ENCODE measurements around the gene GUCA1C.

DNA sequence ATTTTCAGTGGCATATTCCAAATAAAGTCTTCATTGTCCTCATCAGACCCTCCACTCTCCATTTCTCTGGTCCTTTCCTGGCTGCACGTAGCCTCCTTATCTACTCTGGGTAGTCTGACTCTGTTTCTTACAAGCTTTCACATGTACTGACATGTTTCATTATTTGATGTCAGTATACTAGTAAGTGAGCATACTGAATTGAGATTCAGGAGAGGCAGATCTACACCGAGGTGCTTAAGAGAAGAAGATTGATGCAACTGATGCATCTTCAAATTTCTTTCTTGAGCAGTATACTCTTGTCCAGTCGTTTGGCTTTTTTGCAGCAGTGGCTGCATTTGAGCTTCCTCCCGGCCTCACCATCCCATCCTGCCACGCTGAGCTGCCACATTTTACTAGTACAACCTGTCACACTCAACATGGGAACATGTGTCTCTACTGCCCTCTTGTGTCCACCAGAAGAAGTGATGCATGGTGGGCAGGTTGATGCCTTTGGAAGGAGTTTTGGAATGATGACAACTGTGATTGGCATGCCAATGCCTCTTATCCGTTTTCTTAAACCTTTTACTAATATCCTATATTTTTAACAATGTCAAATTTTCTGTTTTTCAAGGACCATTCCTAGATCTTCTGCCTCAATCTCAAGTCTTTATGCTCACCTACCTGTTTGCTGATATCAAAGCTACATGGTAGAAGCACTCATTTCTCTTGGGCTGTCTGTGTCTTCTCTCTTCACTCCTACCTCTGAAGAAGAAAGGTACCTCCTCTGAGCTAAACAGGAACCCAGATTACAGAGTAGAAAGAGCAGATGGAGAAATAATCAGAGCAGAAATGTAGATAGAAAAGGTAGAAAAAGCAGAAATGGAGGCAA is 38.7 kb downstream of the GUCA1C start:
- TF ChIP-seq POLR2AphosphoS5 (IDR thresholded peaks at IDR 0.05) (no peak), EP300 (IDR thresholded peaks at IDR 0.05; ENCODE audit: low read depth) (no peak), POLR2A (IDR thresholded peaks at IDR 0.05) (no peak)

Measured in transverse colon (tissue), 3 donors.